Stimulated activated CD4-positive, alpha-beta T cell treated with anti-CD3 and anti-CD28 coated beads, Interleukin-4, amount 100 ng/mL, for 48 hours (primary cell): ENCODE results near the gene ZNF420.
"Not testable (repeated sequence)": the region's sequence is repeated elsewhere in the genome, so short reads cannot be mapped to it uniquely, and the experiment has no call there.

Source experiments
- DNase-seq, 2 donors: peaks; one replicate each; pipeline ENCODE4 v3.0.0-alpha.2; 2020; ENCODE audit warnings: low read depth in 2 of 2

ZNF420 gene

GRCh38 chr19:37077934-37078716 lies at the start of gene ZNF420:
TSS of gene ZNF420 (plus strand) at chr19:37078433. CDS start at chr19:37089119, 10,686 bp downstream.
- peak; percentile 72 to 84 for DNase-seq

- DNase-seq = no peak
Observed at GRCh38 chr19:37045140-37045539, 33.1 kb upstream of the ZNF420 start.

GRCh38 chr19:37055330-37055729 lies 22.9 kb upstream of the ZNF420 start:
- DNase-seq = no peak

- no peak for DNase-seq
Observed at GRCh38 chr19:37056776-37057175, 21.5 kb upstream of the ZNF420 start.

- no peak for DNase-seq
Observed at GRCh38 chr19:37059142-37059541, 19.1 kb upstream of the ZNF420 start.

GRCh38 chr19:37064886-37065285 lies 13.3 kb upstream of the ZNF420 start:
- DNase-seq = not testable (repeated sequence)

- no peak for DNase-seq
Observed at GRCh38 chr19:37074111-37074510, 4.1 kb upstream of the ZNF420 start.

GRCh38 chr19:37074819-37075362 lies 3.3 kb upstream of the ZNF420 start:
- DNase-seq = no peak

GRCh38 chr19:37076524-37076923 lies 1.7 kb upstream of the ZNF420 start:
- not testable (repeated sequence) for DNase-seq

- DNase-seq = no peak
Observed at GRCh38 chr19:37077501-37077933, 716 bp upstream of the ZNF420 start.

GRCh38 chr19:37078717-37079032 lies 442 bp downstream of the ZNF420 start:
- DNase-seq = no peak

GRCh38 chr19:37079238-37079637 lies 1.0 kb downstream of the ZNF420 start:
- DNase-seq = no peak

- no peak for DNase-seq
Observed at GRCh38 chr19:37082307-37082706, 4.1 kb downstream of the ZNF420 start.

- no peak for DNase-seq
Observed at GRCh38 chr19:37087110-37087509, 8.9 kb downstream of the ZNF420 start.

- no peak for DNase-seq
Observed at GRCh38 chr19:37095859-37096258, 17.6 kb downstream of the ZNF420 start.

GRCh38 chr19:37098570-37098969 lies 20.3 kb downstream of the ZNF420 start:
- DNase-seq = no peak

- DNase-seq = not testable (repeated sequence)
Observed at GRCh38 chr19:37104135-37104534, 25.9 kb downstream of the ZNF420 start.

GRCh38 chr19:37111753-37112152 lies 33.5 kb downstream of the ZNF420 start:
- DNase-seq = not testable (repeated sequence)

- no peak for DNase-seq
Observed at GRCh38 chr19:37114001-37114400, 35.8 kb downstream of the ZNF420 start.

GRCh38 chr19:37122093-37122492 lies 43.9 kb downstream of the ZNF420 start:
- not testable (repeated sequence) for DNase-seq

GRCh38 chr19:37127999-37128820 lies 50.0 kb downstream of the ZNF420 start:
- DNase-seq = no peak

- DNase-seq = no peak
Observed at GRCh38 chr19:37128821-37129177, 50.6 kb downstream of the ZNF420 start.

GRCh38 chr19:37136111-37136510 lies 57.9 kb downstream of the ZNF420 start:
- DNase-seq = no peak
